Vagina (tissue), 2 donors: ENCODE measurements around the gene FBXO38.

Source experiments
- POLR2A ChIP-seq, 2 donors: fragments of 450-650 bp; IDR thresholded peaks; one replicate each; pipeline ENCODE4 v1.6.1; 2017; ENCODE audit warnings: antibody characterized with exemption in 2 of 2, mild to moderate bottlenecking in 2 of 2, moderate library complexity in 2 of 2
- POLR2AphosphoS5 ChIP-seq, 2 donors: sonication (generic); formaldehyde crosslinking; IDR thresholded peaks; one replicate each; pipeline ENCODE4 v1.9.0; 2017; ENCODE audit warnings: antibody characterized with exemption in 2 of 2, mild to moderate bottlenecking in 2 of 2, low read depth in 1 of 2; ENCODE audit not compliant: insufficient read depth in 1 of 2
- TF ChIP-seq, protein P1 (sequence below), 3 experiments: fragments of 450-650 bp in 2 of 3; fragments of 200-600 bp in 1 of 3; sonication (generic) in 1 of 3; IDR thresholded peaks; one replicate each; pipeline ENCODE4 v1.5.1; 2017 to 2019; ENCODE audit warnings: antibody characterized with exemption in 3 of 3, mild to moderate bottlenecking in 2 of 3, moderate library complexity in 2 of 3

DNA sequence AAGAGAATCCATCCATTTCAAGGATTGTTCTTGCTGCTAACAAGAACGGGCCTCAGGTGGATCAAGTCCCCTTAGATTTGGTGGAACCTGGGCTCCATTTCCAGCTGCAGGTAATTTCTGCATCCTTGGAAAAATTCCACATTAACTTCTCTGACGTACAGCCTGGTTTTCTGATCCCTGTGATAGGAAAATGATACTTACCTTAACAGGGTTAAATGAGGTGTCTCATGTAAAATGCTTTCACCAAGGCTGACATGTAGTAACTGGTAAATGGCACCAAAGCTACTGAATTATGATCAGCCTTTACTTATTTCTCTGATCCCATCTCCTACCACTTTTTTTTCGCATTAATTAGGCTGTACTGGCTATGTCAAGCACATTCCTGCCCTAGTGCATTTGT is 93.7 kb downstream of the FBXO38 start:
- no peak for TF ChIP-seq POLR2A (IDR thresholded peaks at IDR 0.05)
- TF ChIP-seq, protein P1, sequence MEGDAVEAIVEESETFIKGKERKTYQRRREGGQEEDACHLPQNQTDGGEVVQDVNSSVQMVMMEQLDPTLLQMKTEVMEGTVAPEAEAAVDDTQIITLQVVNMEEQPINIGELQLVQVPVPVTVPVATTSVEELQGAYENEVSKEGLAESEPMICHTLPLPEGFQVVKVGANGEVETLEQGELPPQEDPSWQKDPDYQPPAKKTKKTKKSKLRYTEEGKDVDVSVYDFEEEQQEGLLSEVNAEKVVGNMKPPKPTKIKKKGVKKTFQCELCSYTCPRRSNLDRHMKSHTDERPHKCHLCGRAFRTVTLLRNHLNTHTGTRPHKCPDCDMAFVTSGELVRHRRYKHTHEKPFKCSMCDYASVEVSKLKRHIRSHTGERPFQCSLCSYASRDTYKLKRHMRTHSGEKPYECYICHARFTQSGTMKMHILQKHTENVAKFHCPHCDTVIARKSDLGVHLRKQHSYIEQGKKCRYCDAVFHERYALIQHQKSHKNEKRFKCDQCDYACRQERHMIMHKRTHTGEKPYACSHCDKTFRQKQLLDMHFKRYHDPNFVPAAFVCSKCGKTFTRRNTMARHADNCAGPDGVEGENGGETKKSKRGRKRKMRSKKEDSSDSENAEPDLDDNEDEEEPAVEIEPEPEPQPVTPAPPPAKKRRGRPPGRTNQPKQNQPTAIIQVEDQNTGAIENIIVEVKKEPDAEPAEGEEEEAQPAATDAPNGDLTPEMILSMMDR (IDR thresholded peaks at IDR 0.05): no peak
- TF ChIP-seq POLR2AphosphoS5 (IDR thresholded peaks at IDR 0.05; ENCODE audit: insufficient read depth in 1 of 2, low read depth in 1 of 2): no peak
